K562 (cell line): ENCODE measurements around the gene RAMACL. TPM values are rescaled to one million over a fixed set of nuclear protein-coding genes. Genes with fewer than 3 reads are reported as not detected.

Experiments
- ATAC-seq: fragments of 200-7000 bp; cut with Tn5 transposase; 3 replicates; pipeline ENCODE4 v1.9.1; 2020; ENCODE audit warnings: moderate library complexity
- BruUV-seq: library from RNA; stranded (reverse); fragments of 400-500 nt; replicated peaks from 2 replicates; lab custom pipeline; 2021; lab: Mats Ljungman, UMichigan
- CTCF ChIA-PET: fragments of 300-600 bp; formaldehyde crosslinking; extraction: SDS; loops from one replicate; lab custom pipeline; 2021; ENCODE audit warnings: low intra/inter-chr PET ratio; lab: Yijun Ruan, JAX
- POLR2A ChIA-PET: fragments of 300-600, 350-650 bp; sonication (Branson Sonifier 250); formaldehyde crosslinking; extraction: SDS; loops from one replicate; lab custom pipeline; 2021; ENCODE audit warnings: antibody characterized with exemption, inconsistent platforms; lab: Yijun Ruan, JAX
- DNase-seq, 4 experiments: peaks; one replicate each; pipeline versions ENCODE4 v3.0.0 to v3.0.0-alpha.2; 2011 to 2018; ENCODE audit warnings: low spot score in 3 of 4, mixed read lengths in 3 of 4; ENCODE audit errors: extremely low read depth in 1 of 4
- FAIRE-seq: peaks from 2 replicates; lab custom pipeline; 2011; peaks lifted over from hg19 to GRCh38; lab: Jason Lieb, UNC
- H2AFZ ChIP-seq: 2 replicates; pipeline ENCODE4 v1.6.0; 2011; ENCODE audit warnings: low read depth, low read length, control low read depth, inconsistent platforms
- H3K27ac ChIP-seq: fragments of 200-600 bp; 3 replicates; pipeline ENCODE4 v1.8.0; 2011; ENCODE audit warnings: low read depth, mild to moderate bottlenecking, control low read depth, inconsistent platforms, low read length, moderate library complexity, mixed read lengths; ENCODE audit errors: extremely low read depth
- H3K27me3 ChIP-seq, 2 experiments: fragments of 300-600 bp in 1 of 2; 2 replicates in 1 of 2; 3 replicates in 1 of 2; pipeline versions ENCODE4 v1.6.0 to v1.8.0; 2011; ENCODE audit warnings: inconsistent platforms in 2 of 2, low read length in 2 of 2, mild to moderate bottlenecking in 1 of 2, mixed read lengths in 1 of 2, moderate library complexity in 1 of 2; ENCODE audit not compliant: control insufficient read depth in 2 of 2, insufficient read depth in 2 of 2
- H3K36me3 ChIP-seq: fragments of 300-600 bp; 3 replicates; pipeline ENCODE4 v1.8.0; 2011; ENCODE audit warnings: mild to moderate bottlenecking, low read length, inconsistent platforms; ENCODE audit not compliant: control insufficient read depth, insufficient read depth
- H3K4me1 ChIP-seq, 2 experiments: fragments of 200-600 bp in 1 of 2; replicated peaks in 1 of 2; 2 replicates in 1 of 2; 3 replicates in 1 of 2; pipeline versions ENCODE4 v1.5.1 to v1.8.0; 2011; ENCODE audit warnings: inconsistent platforms in 2 of 2, low read length in 2 of 2, mild to moderate bottlenecking in 1 of 2, mixed read lengths in 1 of 2, moderate library complexity in 1 of 2; ENCODE audit not compliant: control insufficient read depth in 2 of 2, insufficient read depth in 2 of 2
- H3K4me2 ChIP-seq: 2 replicates; pipeline ENCODE4 v1.6.1; 2011; ENCODE audit warnings: low read length, control low read depth, inconsistent platforms, mixed read lengths; ENCODE audit not compliant: insufficient read depth
- H3K4me3 ChIP-seq: fragments of 200-600 bp; sonication (generic), shearing (Covaris generic); 2 replicates; pipeline ENCODE4 v1.5.1; 2016; ENCODE audit warnings: control low read depth, inconsistent platforms
- H3K79me2 ChIP-seq: fragments of 200-600 bp; 3 replicates; pipeline ENCODE4 v1.8.0; 2011; ENCODE audit warnings: low read length, inconsistent platforms; ENCODE audit not compliant: control insufficient read depth, insufficient read depth
- H3K9ac ChIP-seq, 2 experiments: 2 replicates each; pipeline versions ENCODE4 v1.6.0 to v1.6.1; 2011; ENCODE audit warnings: low read depth in 2 of 2, low read length in 2 of 2, control low read depth in 1 of 2, inconsistent platforms in 1 of 2, mild to moderate bottlenecking in 1 of 2, mixed read lengths in 1 of 2; ENCODE audit not compliant: insufficient read depth in 1 of 2
- H3K9me1 ChIP-seq: one replicate; pipeline ENCODE4 v1.6.0; 2011; ENCODE audit warnings: inconsistent platforms, mild to moderate bottlenecking, low read length, moderate library complexity; ENCODE audit not compliant: control insufficient read depth, insufficient read depth
- H3K9me3 ChIP-seq: replicated peaks from 2 replicates; pipeline ENCODE4 v1.5.1; 2011; ENCODE audit warnings: low read depth, low read length, inconsistent platforms; ENCODE audit not compliant: control insufficient read depth, insufficient read depth
- H4K20me1 ChIP-seq: replicated peaks from 2 replicates; pipeline ENCODE4 v1.6.1; 2011; ENCODE audit warnings: low read length, inconsistent platforms, mixed read lengths; ENCODE audit not compliant: control insufficient read depth, insufficient read depth
- AFF1 ChIP-seq, 2 experiments: fragments of 450-650 bp; IDR thresholded peaks; 2 replicates each; pipeline ENCODE4 v1.6.1; 2018; ENCODE audit warnings: mild to moderate bottlenecking in 2 of 2, low read depth in 1 of 2; ENCODE audit not compliant: partially characterized antibody in 2 of 2
- FOXJ2 ChIP-seq: fragments of 200-800 bp; sonication (Bioruptor generic); IDR thresholded peaks from 2 replicates; pipeline ENCODE4 v1.6.1; 2016; ENCODE audit warnings: missing genetic modification characterization, missing compliant biosample characterization
- MEIS2 ChIP-seq: fragments of 450-650 bp; IDR thresholded peaks from 2 replicates; pipeline ENCODE4 v1.6.1; 2014; ENCODE audit warnings: mild to moderate bottlenecking; ENCODE audit not compliant: partially characterized antibody
- ZNF253 ChIP-seq: fragments of 250-450 bp; sonication (Bioruptor Pico); conservative IDR thresholded peaks from 2 replicates; pipeline ENCODE4 v1.6.1; 2021; ENCODE audit warnings: mild to moderate bottlenecking
- ZNF318 ChIP-seq, 2 experiments: fragments of 450-650 bp; IDR thresholded peaks; 2 replicates each; pipeline ENCODE4 v1.6.1; 2016; ENCODE audit warnings: mild to moderate bottlenecking in 2 of 2, borderline replicate concordance in 1 of 2, low read depth in 1 of 2, moderate library complexity in 1 of 2
- WGBS: fragments of 100-300 bp; shearing (Covaris generic); methylation state at CpG from one replicate; pipeline ENCODE4 v1.1.6; 2016; ENCODE audit warnings: low coverage, mixed read lengths; ENCODE audit not compliant: insufficient coverage; ENCODE audit errors: missing lambda C conversion rate; 5-methylcytosine and 5-hydroxymethylcytosine counted together
- in situ Hi-C: fragments of 300-500 bp; cut with MboI; formaldehyde crosslinking; loops from 4 replicates; pipeline ENCODE4 v1.15.0; 2018; ENCODE audit warnings: inconsistent platforms, mixed read lengths
- intact Hi-C: fragments of 100-400 bp; cut with micrococcal nuclease; formaldehyde crosslinking; loops from 2 replicates; pipeline ENCODE4 v1.14.2; 2022
- polyA plus RNA-seq, 8 experiments: library from polyadenylated mRNA; depleted of rRNA in 4 of 8; stranded (reverse) in 5 of 8; unstranded in 3 of 8; fragments of >200 nt; fragmentation: Nextera tagmentation in 2 of 8; fragmentation: Illumina TruSeq in 1 of 8; extraction: Ambion mirVana in 2 of 8; extraction: Trizol in 1 of 8; gene quantifications; 2 replicates each; pipeline versions ENCODE4 v1.2.1 to v1.2.3, GENCODE V29; 2011 to 2014; ENCODE audit warnings: inconsistent platforms in 1 of 8, missing spikeins in 1 of 8
- total RNA-seq, 7 experiments: library from RNA; depleted of rRNA in 6 of 7; stranded (reverse); fragments of >200 nt in 6 of 7; fragmentation: Illumina TruSeq in 2 of 7; extraction: Trizol in 2 of 7; gene quantifications; 2 replicates each; pipeline versions ENCODE4 v1.2.1 to v1.2.3, GENCODE V29; 2011 to 2021; ENCODE audit warnings: low replicate concordance in 1 of 7

The RAMACL gene
- total and polyA plus RNA-seq, 9 of the 15 experiments (the other 6 are each of a cell fraction or from before 2014, with no cell fraction given) = 0.11 to 1.7 (median 0.41) TPM; not detected in 1

GRCh38 chr6:166620478-166621113, 34.1 kb upstream of the RAMACL start (continued):
- no peak for TF ChIP-seq AFF1 (IDR thresholded peaks at IDR 0.05; ENCODE audit: low read depth in 1 of 2, partially characterized antibody in 2 of 2)
- no peak for TF ChIP-seq ZNF253

- no peak overlapping the region for H3K4me3 ChIP-seq
- no peaks in the 10 kb centered on the region for H3K36me3 ChIP-seq
- intact Hi-C loops = no loop called here
- peaks cover 40 to 60% of the 10 kb centered on the region in 2 experiments for H3K27me3 ChIP-seq
- H4K20me1 ChIP-seq = peaks cover under 1% of the 10 kb centered on the region; the same call in 1 of the 2 replicates
- no peaks in the 10 kb centered on the region for H3K9me1 ChIP-seq
- no peaks in the 10 kb centered on the region for H3K79me2 ChIP-seq
- H3K4me1 ChIP-seq = no peaks in the 10 kb centered on the region
- no TSS peak for BruUV-seq
- FAIRE-seq (no peak), ATAC-seq (no peak), DNase-seq (no peak)
- POLR2A ChIA-PET = no interaction called here
- in situ Hi-C loops = no loop called here
- H3K9me3 ChIP-seq = no peaks in the 10 kb centered on the region
- no peak overlapping the region for H2AFZ ChIP-seq
- no peak overlapping the region for H3K27ac ChIP-seq
- 5% methylated on average over 3 of the region's 3 CpGs for WGBS
- CTCF ChIA-PET = no interaction called here
- no peak overlapping the region for H3K4me2 ChIP-seq
- H3K9ac ChIP-seq = no peak overlapping the region
- no peak for TF ChIP-seq ZNF318 (IDR thresholded peaks at IDR 0.05; ENCODE audit: borderline replicate concordance in 1 of 2, low read depth in 1 of 2)
- no peak for TF ChIP-seq MEIS2
- TF ChIP-seq FOXJ2 (tag) = no peak
Measured at GRCh38 chr6:166619912-166620311, 33.4 kb upstream of the RAMACL start.
